K562 (cell line): Measurements from ENCODE around the gene RPL11. TPM values are rescaled to one million over a fixed set of nuclear protein-coding genes. Genes with fewer than 3 reads are reported as not detected.

Experiments
- ATF7 ChIP-seq: fragments of 450-650 bp; IDR thresholded peaks from 2 replicates; pipeline ENCODE4 v1.7.1; 2014; ENCODE audit warnings: mild to moderate bottlenecking, moderate library complexity
- CAMTA2 ChIP-seq: fragments of 250-450 bp; sonication (Bioruptor Pico); conservative IDR thresholded peaks from 2 replicates; pipeline ENCODE4 v1.5.1; 2022
- ELF1 ChIP-seq: fragments of 200-800 bp; sonication (Bioruptor generic); IDR thresholded peaks from 2 replicates; pipeline ENCODE4 v1.6.1; 2016; ENCODE audit warnings: missing genetic modification characterization, missing compliant biosample characterization
- ETV5 ChIP-seq: sonication (generic); formaldehyde crosslinking; IDR thresholded peaks from 2 replicates; pipeline ENCODE4 v1.4.0; 2020; ENCODE audit warnings: low read depth, mild to moderate bottlenecking, missing genetic modification reagents
- FOSL1 ChIP-seq: fragments of 200-800 bp; sonication (Bioruptor generic); conservative IDR thresholded peaks from 2 replicates; pipeline ENCODE4 v1.6.1; 2016; ENCODE audit warnings: missing genetic modification characterization, missing compliant biosample characterization
- FOXP4 ChIP-seq: sonication (generic); formaldehyde crosslinking; IDR thresholded peaks from 2 replicates; pipeline ENCODE4 v1.8.0; 2022; ENCODE audit warnings: mild to moderate bottlenecking, missing genetic modification reagents, borderline replicate concordance
- GABPB1 ChIP-seq: sonication (generic); formaldehyde crosslinking; IDR thresholded peaks from 2 replicates; pipeline ENCODE4 v1.8.0; 2022; ENCODE audit warnings: mild to moderate bottlenecking, missing genetic modification reagents
- HCFC1 ChIP-seq: IDR thresholded peaks from 2 replicates; pipeline ENCODE4 v1.6.1; 2012; ENCODE audit warnings: low read depth, low read length, improper control_type of control experiment
- HMGN3 ChIP-seq: IDR thresholded peaks from 2 replicates; pipeline ENCODE4 v1.6.1; 2011; ENCODE audit warnings: borderline replicate concordance, low read depth, mild to moderate bottlenecking, mixed read lengths, low read length; ENCODE audit not compliant: insufficient read length; ENCODE audit errors: extremely low read depth
- IRF1 ChIP-seq: sonication (generic); formaldehyde crosslinking; IDR thresholded peaks from 2 replicates; pipeline ENCODE4 v1.8.0; 2022; ENCODE audit warnings: missing genetic modification reagents, mild to moderate bottlenecking, borderline replicate concordance
- RBBP5 ChIP-seq: fragments of 200-600 bp; sonication (generic); IDR thresholded peaks from 2 replicates; pipeline ENCODE4 v1.6.1; 2012; ENCODE audit warnings: borderline replicate concordance, mild to moderate bottlenecking, low read length, control low read depth, inconsistent platforms; ENCODE audit not compliant: insufficient read depth, poor library complexity, severe bottlenecking
- YY1 ChIP-seq, 3 experiments: IDR thresholded peaks; 2 replicates each; pipeline ENCODE4 v1.6.1; 2011; ENCODE audit warnings: low read length in 2 of 3, mild to moderate bottlenecking in 2 of 3, moderate library complexity in 2 of 3, borderline replicate concordance in 1 of 3, control low read depth in 1 of 3, low read depth in 1 of 3; ENCODE audit not compliant: insufficient read depth in 3 of 3, insufficient replicate concordance in 2 of 3, control insufficient read depth in 1 of 3, insufficient read length in 1 of 3; ENCODE audit errors: extremely low read depth in 1 of 3
- ZNF232 ChIP-seq: sonication (generic); formaldehyde crosslinking; IDR thresholded peaks from 2 replicates; pipeline ENCODE4 v1.8.0; 2022; ENCODE audit warnings: mild to moderate bottlenecking, missing genetic modification reagents
- polyA plus RNA-seq, 8 experiments: library from polyadenylated mRNA; depleted of rRNA in 4 of 8; stranded (reverse) in 5 of 8; unstranded in 3 of 8; fragments of >200 nt; fragmentation: Nextera tagmentation in 2 of 8; fragmentation: Illumina TruSeq in 1 of 8; extraction: Ambion mirVana in 2 of 8; extraction: Trizol in 1 of 8; gene quantifications; 2 replicates each; pipeline versions ENCODE4 v1.2.1 to v1.2.3, GENCODE V29; 2011 to 2014; ENCODE audit warnings: inconsistent platforms in 1 of 8, missing spikeins in 1 of 8
- total RNA-seq, 7 experiments: library from RNA; depleted of rRNA in 6 of 7; stranded (reverse); fragments of >200 nt in 6 of 7; fragmentation: Illumina TruSeq in 2 of 7; extraction: Trizol in 2 of 7; gene quantifications; 2 replicates each; pipeline versions ENCODE4 v1.2.1 to v1.2.3, GENCODE V29; 2011 to 2021; ENCODE audit warnings: low replicate concordance in 1 of 7
- TF ChIP-seq, protein P1 (sequence below), 2 experiments: IDR thresholded peaks; 2 replicates each; pipeline ENCODE4 v1.6.1; 2012; ENCODE audit warnings: improper control_type of control experiment in 2 of 2, low read depth in 2 of 2, low read length in 2 of 2, borderline replicate concordance in 1 of 2
- TF ChIP-seq, protein P2 (sequence below): fragments of 450-650 bp; IDR thresholded peaks from 2 replicates; pipeline ENCODE4 v1.6.1; 2014; ENCODE audit warnings: low read depth, mild to moderate bottlenecking, moderate library complexity, borderline replicate concordance

RPL11 gene
- total and polyA plus RNA-seq, 9 of the 15 experiments (the other 6 are each of a cell fraction or from before 2014, with no cell fraction given), result 1,781 to 4,526 (median 3,111) TPM

DNA sequence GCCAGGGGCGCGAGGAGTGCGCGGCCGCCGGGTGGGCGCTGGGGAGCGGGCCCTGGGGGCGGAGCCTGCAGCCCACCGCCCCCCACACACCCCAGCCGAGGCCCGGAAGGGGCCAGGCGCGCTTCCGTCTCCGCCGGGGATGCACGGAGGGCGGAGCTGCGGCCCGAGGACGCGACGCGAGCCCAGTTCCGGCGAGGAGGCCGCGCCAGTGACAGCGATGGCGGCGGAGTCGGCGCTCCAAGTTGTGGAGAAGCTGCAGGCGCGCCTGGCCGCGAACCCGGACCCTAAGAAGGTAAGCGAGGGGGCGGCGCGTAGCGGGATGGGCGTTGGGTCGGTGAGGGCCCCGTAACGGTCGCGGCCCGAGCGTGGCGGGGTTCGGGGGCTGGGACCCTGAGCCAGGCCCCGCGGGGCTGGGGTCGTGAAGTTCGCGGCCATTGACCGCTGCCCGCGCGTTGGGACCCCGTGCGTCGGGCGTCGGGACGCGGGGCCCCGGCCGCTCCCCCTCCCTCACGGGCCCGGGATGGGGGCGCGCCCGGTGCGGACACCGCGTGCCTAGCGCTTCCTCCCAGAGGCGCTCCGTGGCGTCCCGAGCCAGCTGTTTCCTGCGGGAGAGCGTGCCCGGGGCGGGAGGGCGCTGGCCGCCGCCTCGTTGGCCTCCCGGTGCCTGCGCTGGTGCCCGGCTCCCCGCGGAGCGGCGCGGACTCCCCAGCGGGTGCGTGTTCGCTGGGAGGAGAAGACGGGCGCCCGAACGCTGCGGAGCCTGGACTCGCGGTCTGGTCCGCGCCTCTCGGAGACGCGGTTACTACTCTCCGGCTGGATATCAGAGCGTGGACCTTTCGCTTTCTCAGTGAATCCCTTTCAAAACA, 51.9 kb downstream of the RPL11 start, which contains the start of gene ELOA (continued):
- TF ChIP-seq HMGN3, result peak; percentile 45
- 0 out of 2 replicates have a peak, but pooled peaks have one; percentile 85 for TF ChIP-seq CAMTA2 (CRISPR knock-in tag)
- peak; percentile 38; the same call in 1 of the 2 replicates for TF ChIP-seq FOXP4 (CRISPR knock-in tag)
- TF ChIP-seq GABPB1 (CRISPR knock-in tag), result peak; percentile 83
- peak; percentile 69 to 95 (median 92) for TF ChIP-seq YY1 (IDR thresholded peaks at IDR 0.05; ENCODE audit: borderline replicate concordance in 1 of 3, control insufficient read depth in 1 of 3, extremely low read depth in 1 of 3, insufficient read depth in 3 of 3, insufficient read length in 1 of 3, insufficient replicate concordance in 2 of 3, low read depth in 1 of 3, low read length in 2 of 3)
- TF ChIP-seq, protein P1, sequence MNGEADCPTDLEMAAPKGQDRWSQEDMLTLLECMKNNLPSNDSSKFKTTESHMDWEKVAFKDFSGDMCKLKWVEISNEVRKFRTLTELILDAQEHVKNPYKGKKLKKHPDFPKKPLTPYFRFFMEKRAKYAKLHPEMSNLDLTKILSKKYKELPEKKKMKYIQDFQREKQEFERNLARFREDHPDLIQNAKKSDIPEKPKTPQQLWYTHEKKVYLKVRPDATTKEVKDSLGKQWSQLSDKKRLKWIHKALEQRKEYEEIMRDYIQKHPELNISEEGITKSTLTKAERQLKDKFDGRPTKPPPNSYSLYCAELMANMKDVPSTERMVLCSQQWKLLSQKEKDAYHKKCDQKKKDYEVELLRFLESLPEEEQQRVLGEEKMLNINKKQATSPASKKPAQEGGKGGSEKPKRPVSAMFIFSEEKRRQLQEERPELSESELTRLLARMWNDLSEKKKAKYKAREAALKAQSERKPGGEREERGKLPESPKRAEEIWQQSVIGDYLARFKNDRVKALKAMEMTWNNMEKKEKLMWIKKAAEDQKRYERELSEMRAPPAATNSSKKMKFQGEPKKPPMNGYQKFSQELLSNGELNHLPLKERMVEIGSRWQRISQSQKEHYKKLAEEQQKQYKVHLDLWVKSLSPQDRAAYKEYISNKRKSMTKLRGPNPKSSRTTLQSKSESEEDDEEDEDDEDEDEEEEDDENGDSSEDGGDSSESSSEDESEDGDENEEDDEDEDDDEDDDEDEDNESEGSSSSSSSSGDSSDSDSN (IDR thresholded peaks at IDR 0.05; ENCODE audit: borderline replicate concordance in 1 of 2, low read depth in 2 of 2, low read length in 2 of 2), result peak; percentile 71 to 93
- TF ChIP-seq RBBP5, result peak; percentile 90
- TF ChIP-seq ELF1 (tag), result peak; percentile 89
- peak; percentile 39; the same call in 1 of the 2 replicates for TF ChIP-seq FOSL1
- TF ChIP-seq, protein P2, sequence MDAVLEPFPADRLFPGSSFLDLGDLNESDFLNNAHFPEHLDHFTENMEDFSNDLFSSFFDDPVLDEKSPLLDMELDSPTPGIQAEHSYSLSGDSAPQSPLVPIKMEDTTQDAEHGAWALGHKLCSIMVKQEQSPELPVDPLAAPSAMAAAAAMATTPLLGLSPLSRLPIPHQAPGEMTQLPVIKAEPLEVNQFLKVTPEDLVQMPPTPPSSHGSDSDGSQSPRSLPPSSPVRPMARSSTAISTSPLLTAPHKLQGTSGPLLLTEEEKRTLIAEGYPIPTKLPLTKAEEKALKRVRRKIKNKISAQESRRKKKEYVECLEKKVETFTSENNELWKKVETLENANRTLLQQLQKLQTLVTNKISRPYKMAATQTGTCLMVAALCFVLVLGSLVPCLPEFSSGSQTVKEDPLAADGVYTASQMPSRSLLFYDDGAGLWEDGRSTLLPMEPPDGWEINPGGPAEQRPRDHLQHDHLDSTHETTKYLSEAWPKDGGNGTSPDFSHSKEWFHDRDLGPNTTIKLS, result peak; percentile 40; the same call in 1 of the 2 replicates
- peak; percentile 75; the same call in 1 of the 2 replicates for TF ChIP-seq ETV5
- TF ChIP-seq HCFC1, result peak; percentile 72
- TF ChIP-seq ZNF232 (CRISPR knock-in tag), result peak; percentile 18; the same call in 1 of the 2 replicates
- peak; percentile 55 for TF ChIP-seq ATF7
- no peak for TF ChIP-seq IRF1 (CRISPR knock-in tag)
